Suprapubic skin (tissue), 4 donors: ENCODE data around the gene KIF5C.

Experiments
- CTCF ChIP-seq, 2 donors: fragments of 200-600 bp in 1 of 2; fragments of 450-650 bp in 1 of 2; sonication (generic) in 1 of 2; IDR thresholded peaks; one replicate each; pipeline ENCODE4 v1.5.1; 2016 to 2019; ENCODE audit warnings: antibody characterized with exemption in 2 of 2, mild to moderate bottlenecking in 1 of 2, moderate library complexity in 1 of 2
- EP300 ChIP-seq: sonication (generic); formaldehyde crosslinking; IDR thresholded peaks from one replicate; pipeline ENCODE4 v1.6.1; 2017; ENCODE audit warnings: antibody characterized with exemption
- POLR2A ChIP-seq, 2 donors: fragments of 450-650 bp; IDR thresholded peaks; one replicate each; pipeline ENCODE4 v1.6.1; 2017; ENCODE audit warnings: antibody characterized with exemption in 2 of 2, mild to moderate bottlenecking in 2 of 2, moderate library complexity in 2 of 2
- POLR2AphosphoS5 ChIP-seq, 3 donors: sonication (generic); formaldehyde crosslinking; IDR thresholded peaks; one replicate each; pipeline ENCODE4 v1.6.1; 2017; ENCODE audit warnings: antibody characterized with exemption in 3 of 3

DNA sequence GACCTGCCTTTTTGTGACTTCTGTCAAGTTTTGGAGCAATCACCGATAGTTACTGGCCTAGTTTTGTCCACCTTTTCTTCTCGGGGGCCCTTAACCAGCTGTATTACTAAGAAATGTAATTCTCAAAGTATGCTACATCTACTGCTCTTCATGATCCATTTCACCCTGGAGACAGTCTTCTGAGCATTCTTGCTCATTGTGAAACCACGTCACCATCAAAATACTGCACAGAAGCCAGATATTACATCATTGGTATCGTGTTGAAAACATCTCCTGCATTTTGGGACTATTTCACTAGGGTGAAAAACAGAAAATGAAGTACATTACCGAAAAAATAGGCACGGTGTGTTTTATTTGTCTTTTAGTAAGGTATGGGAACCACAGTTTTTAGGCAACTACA lies 175.2 kb downstream of the KIF5C start:
- no peak for TF ChIP-seq POLR2A (IDR thresholded peaks at IDR 0.05)
- no peak for TF ChIP-seq POLR2AphosphoS5 (IDR thresholded peaks at IDR 0.05)
- no peak for TF ChIP-seq CTCF (IDR thresholded peaks at IDR 0.05)
- TF ChIP-seq EP300: no peak
